Keratinocyte (primary cell): ENCODE data around the gene SPRED2. TPM values are rescaled to one million over a fixed set of nuclear protein-coding genes. Genes with fewer than 3 reads are reported as not detected.

Source experiments
- DNase-seq: peaks from one replicate; pipeline ENCODE4 v3.0.0-alpha.2; 2011; ENCODE audit warnings: low read depth, missing footprints, low spot score
- FAIRE-seq: peaks from 2 replicates; lab custom pipeline; 2011; peaks lifted over from hg19 to GRCh38; lab: Jason Lieb, UNC
- H2AFZ ChIP-seq: 2 replicates; pipeline ENCODE4 v1.6.0; 2012; ENCODE audit warnings: low read length, control low read depth, inconsistent platforms; ENCODE audit not compliant: control insufficient read depth
- H3K27ac ChIP-seq: 2 replicates; pipeline ENCODE4 v1.5.1; 2011; ENCODE audit warnings: low read length; ENCODE audit not compliant: control insufficient read depth, insufficient read depth
- H3K27me3 ChIP-seq: 3 replicates; pipeline ENCODE4 v1.6.0; 2011; ENCODE audit warnings: low read length; ENCODE audit not compliant: control insufficient read depth, insufficient read depth; ENCODE audit errors: extremely low read depth
- H3K36me3 ChIP-seq, 2 experiments: 2 replicates in 1 of 2; 3 replicates in 1 of 2; pipeline ENCODE4 v1.5.1; 2011; ENCODE audit warnings: low read length in 2 of 2, mild to moderate bottlenecking in 1 of 2; ENCODE audit not compliant: control insufficient read depth in 2 of 2, insufficient read depth in 2 of 2; ENCODE audit errors: extremely low read depth in 1 of 2
- H3K4me1 ChIP-seq: 3 replicates; pipeline ENCODE4 v1.5.1; 2011; ENCODE audit warnings: low read length; ENCODE audit not compliant: control insufficient read depth, insufficient read depth; ENCODE audit errors: extremely low read depth
- H3K4me2 ChIP-seq: 3 replicates; pipeline ENCODE4 v1.6.0; 2011; ENCODE audit warnings: low read depth, low read length; ENCODE audit not compliant: control insufficient read depth, insufficient read depth; ENCODE audit errors: extremely low read depth
- H3K4me3 ChIP-seq, 3 experiments: fragments of 200-600 bp in 1 of 3; sonication (generic) in 1 of 3; 2 replicates in 2 of 3; 3 replicates in 1 of 3; pipeline ENCODE4 v1.5.1; 2011 to 2016; ENCODE audit warnings: low read length in 3 of 3, mild to moderate bottlenecking in 3 of 3, control low read depth in 2 of 3, inconsistent platforms in 1 of 3, low read depth in 1 of 3, mixed read lengths in 1 of 3, mixed run types in 1 of 3, moderate library complexity in 1 of 3; ENCODE audit not compliant: control insufficient read depth in 2 of 3, insufficient read depth in 2 of 3; ENCODE audit errors: extremely low read depth in 1 of 3
- H3K79me2 ChIP-seq: 2 replicates; pipeline ENCODE4 v1.6.0; 2012; ENCODE audit warnings: low read length; ENCODE audit not compliant: control insufficient read depth, insufficient read depth
- H3K9ac ChIP-seq: 3 replicates; pipeline ENCODE4 v1.6.0; 2011; ENCODE audit warnings: low read length; ENCODE audit not compliant: control insufficient read depth, insufficient read depth; ENCODE audit errors: extremely low read depth
- H3K9me1 ChIP-seq: 3 replicates; pipeline ENCODE4 v1.6.0; 2011; ENCODE audit warnings: low read length; ENCODE audit not compliant: control insufficient read depth, insufficient read depth; ENCODE audit errors: extremely low read depth
- H3K9me3 ChIP-seq: 2 replicates; pipeline ENCODE4 v1.5.1; 2012; ENCODE audit warnings: low read depth, low read length; ENCODE audit not compliant: control insufficient read depth
- H4K20me1 ChIP-seq: 3 replicates; pipeline ENCODE4 v1.6.0; 2011; ENCODE audit warnings: low read length; ENCODE audit not compliant: control insufficient read depth, insufficient read depth; ENCODE audit errors: extremely low read depth
- CTCF ChIP-seq, 3 experiments: IDR thresholded peaks in 1 of 3; conservative IDR thresholded peaks in 1 of 3; optimal IDR thresholded peaks in 1 of 3; 2 replicates in 2 of 3; 3 replicates in 1 of 3; pipeline versions ENCODE3 to v1.5.1; 2011; ENCODE audit warnings: low read length in 3 of 3, mild to moderate bottlenecking in 3 of 3, moderate library complexity in 2 of 3, control low read depth in 1 of 3, inconsistent platforms in 1 of 3; ENCODE audit not compliant: insufficient read depth in 2 of 3; ENCODE audit errors: extremely low read depth in 1 of 3
- EZH2 ChIP-seq: IDR thresholded peaks from one replicate; pipeline ENCODE4 v1.6.1; 2012; ENCODE audit warnings: inconsistent platforms, mild to moderate bottlenecking, low read length, moderate library complexity
- dilution Hi-C: fragments of 300-500 bp; cut with MboI; formaldehyde crosslinking; loops from one replicate; pipeline ENCODE4 v1.7.0; 2020; ENCODE audit warnings: low sequenced_read_pairs; ENCODE audit not compliant: extremely low pct_ligation_motif_present
- polyA plus RNA-seq, 5 experiments: library from polyadenylated mRNA; depleted of rRNA in 3 of 5; stranded (reverse) in 3 of 5; stranded (forward) in 1 of 5; unstranded in 1 of 5; fragments of >200 nt; gene quantifications; 1 replicate in 1 of 5; 2 replicates in 3 of 5; 3 replicates in 1 of 5; pipeline versions ENCODE4 v1.2.1 to v1.2.3, GENCODE V29; 2011 to 2012; ENCODE audit warnings: missing spikeins in 2 of 5, low read depth in 1 of 5, low replicate concordance in 1 of 5

The SPRED2 gene
- polyA plus RNA-seq, 1 donor (not counting 4 experiments of a cell fraction or from before 2014, with no cell fraction given): 26.8 TPM

GRCh38 chr2:65345631-65346030 is 86.8 kb downstream of the SPRED2 start:
- no peak for TF ChIP-seq CTCF (optimal IDR thresholded peaks at IDR 0.05 in 1 of 3, IDR thresholded peaks at IDR 0.05 in 1 of 3, conservative IDR thresholded peaks at IDR 0.05 in 1 of 3; ENCODE audit: extremely low read depth in 1 of 3, insufficient read depth in 2 of 3, low read length in 3 of 3)
- TF ChIP-seq EZH2: no peak
- Histone ChIP-seq H3K9me1 (peaks cover 2% of the 10 kb centered on the region), H3K27me3 (no peaks in the 10 kb centered on the region), H3K9ac (no peak overlapping the region), H3K9me3 (no peaks in the 10 kb centered on the region), H3K4me2 (no peak overlapping the region), H3K79me2 (peaks cover 61% of the 10 kb centered on the region), H3K4me1 (peaks cover 10% of the 10 kb centered on the region), H3K27ac (no peak overlapping the region), H2AFZ (no peak overlapping the region), H4K20me1 (peaks cover 14% of the 10 kb centered on the region), H3K4me3 (no peak overlapping the region), H3K36me3 (peaks cover 0 to 7% of the 10 kb centered on the region in 2 experiments)
- DNase-seq: no peak
- FAIRE-seq: no peak
- dilution Hi-C loops: no loop called here

GRCh38 chr2:65344689-65345088 is 87.7 kb downstream of the SPRED2 start:
- H3K79me2 ChIP-seq: peaks cover 52% of the 10 kb centered on the region

More at GRCh38 chr2:65344689-65345088, 87.7 kb downstream of the SPRED2 start:
- Histone ChIP-seq H3K27ac (no peak overlapping the region), H3K9ac (no peak overlapping the region), H4K20me1 (peaks cover 8% of the 10 kb centered on the region), H3K36me3 (peaks cover 0 to 7% of the 10 kb centered on the region in 2 experiments), H3K9me3 (no peaks in the 10 kb centered on the region), H3K4me3 (no peak overlapping the region), H3K9me1 (peaks cover 2% of the 10 kb centered on the region), H2AFZ (no peak overlapping the region), H3K4me1 (peaks cover under 1% of the 10 kb centered on the region), H3K4me2 (no peak overlapping the region), H3K27me3 (no peaks in the 10 kb centered on the region)
- dilution Hi-C loops: no loop called here
- no peak for FAIRE-seq
- TF ChIP-seq CTCF (optimal IDR thresholded peaks at IDR 0.05 in 1 of 3, IDR thresholded peaks at IDR 0.05 in 1 of 3, conservative IDR thresholded peaks at IDR 0.05 in 1 of 3; ENCODE audit: extremely low read depth in 1 of 3, insufficient read depth in 2 of 3, low read length in 3 of 3) (no peak), EZH2 (no peak)
- DNase-seq: no peak
